ENCODE data around the gene KRT23.
A peak's percentile ranks its signal among the peaks of the same experiment; 100 is the strongest.

Gene KRT23

GRCh38 chr17:40960144-40960543, 22.7 kb upstream of the KRT23 start:
- in situ Hi-C loops (cut with MboI; ENCODE audit: low sequenced_read_pairs): no loop called here
- Histone ChIP-seq H3K4me3 (no peak overlapping the region), H3K36me3 (replicated peaks) (no peaks in the 10 kb centered on the region), H3K4me1 (no peaks in the 10 kb centered on the region; the same call in 1 of the 2 replicates), H3K9me3 (no peaks in the 10 kb centered on the region), H3K27me3 (ENCODE audit: low read depth) (no peaks in the 10 kb centered on the region)
- DNase-seq (ENCODE audit: low spot score in 2 of 2): no peak

- in situ Hi-C loops (cut with MboI; ENCODE audit: low sequenced_read_pairs): no loop called here
- Histone ChIP-seq H3K4me3 (no peak overlapping the region), H3K36me3 (replicated peaks) (no peaks in the 10 kb centered on the region), H3K4me1 (no peaks in the 10 kb centered on the region; the same call in 1 of the 2 replicates), H3K27me3 (ENCODE audit: low read depth) (no peaks in the 10 kb centered on the region), H3K9me3 (no peaks in the 10 kb centered on the region)
- no peak for DNase-seq (ENCODE audit: low spot score in 2 of 2)
Measured at GRCh38 chr17:40958086-40958953, 20.9 kb upstream of the KRT23 start.

DNA sequence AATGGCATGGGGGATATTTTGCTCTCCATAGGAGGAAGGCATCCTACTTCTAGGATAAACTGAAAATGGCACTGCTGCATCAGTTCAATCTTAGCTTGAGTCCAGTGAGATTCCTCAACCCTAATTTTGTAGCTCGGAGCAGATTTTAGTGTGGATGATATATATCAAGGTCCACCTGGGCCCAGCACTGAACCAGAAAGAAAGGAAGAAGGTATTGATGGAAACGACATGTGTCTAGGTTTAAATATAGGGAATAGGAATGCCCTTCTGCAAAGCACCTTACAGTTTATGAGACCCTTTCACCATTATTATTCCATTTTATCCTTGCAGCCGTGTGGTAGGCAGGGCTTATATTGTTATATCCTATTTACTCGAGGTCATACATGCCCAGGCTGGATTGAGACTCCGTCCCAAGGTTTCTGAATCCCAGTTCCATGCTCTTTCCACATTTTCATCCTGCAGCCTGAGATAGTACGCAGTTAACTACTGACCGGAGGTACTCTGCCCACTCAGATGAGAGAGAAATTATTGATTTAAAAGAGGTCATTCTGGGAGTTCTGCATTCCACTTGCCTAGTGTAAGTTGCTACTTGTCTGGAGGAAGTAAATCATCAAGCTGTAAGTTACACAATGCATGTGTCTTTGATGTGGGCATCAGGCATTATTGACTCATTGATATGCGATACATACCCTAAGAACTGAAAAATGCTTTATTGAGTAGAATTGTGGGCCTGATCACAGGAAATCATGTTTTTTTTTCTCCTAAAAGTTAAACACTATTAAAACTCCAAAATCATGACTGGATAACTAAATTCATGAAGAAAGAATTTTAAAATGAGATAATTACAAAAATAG, 19.2 kb upstream of the KRT23 start:
- in situ Hi-C loops (cut with MboI; ENCODE audit: low sequenced_read_pairs): no loop called here
- DNase-seq (ENCODE audit: low spot score in 2 of 2): no peak
- H3K27me3 ChIP-seq (ENCODE audit: low read depth): no peaks in the 10 kb centered on the region
- H3K9me3 ChIP-seq: no peaks in the 10 kb centered on the region
- H3K4me1 ChIP-seq: no peaks in the 10 kb centered on the region; the same call in 1 of the 2 replicates
- H3K36me3 ChIP-seq (replicated peaks): no peaks in the 10 kb centered on the region
- H3K4me3 ChIP-seq: no peak overlapping the region

DNA sequence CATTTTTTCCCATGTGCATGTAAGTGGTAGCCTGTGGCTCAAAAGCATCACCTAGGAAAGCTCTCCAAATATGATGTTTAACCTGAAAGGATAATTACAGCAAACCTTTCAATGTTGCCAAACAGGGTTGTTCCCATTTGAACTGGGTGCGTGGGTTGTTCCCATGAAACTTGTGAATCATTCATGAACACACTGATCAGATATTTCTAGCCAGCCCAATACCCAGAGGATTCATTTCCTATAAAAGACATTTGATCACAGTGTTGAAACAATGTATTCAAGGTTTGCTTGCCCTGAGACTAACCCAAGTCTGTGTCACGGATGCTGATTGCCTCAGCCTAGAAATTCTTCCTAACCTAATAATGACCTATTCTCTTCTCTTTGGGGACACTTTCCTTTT, 16.4 kb upstream of the KRT23 start:
- DNase-seq (ENCODE audit: low spot score in 2 of 2): no peak
- no peak overlapping the region for H3K4me3 ChIP-seq
- H3K27me3 ChIP-seq (ENCODE audit: low read depth): no peaks in the 10 kb centered on the region
- no peaks in the 10 kb centered on the region for H3K9me3 ChIP-seq
- in situ Hi-C loops (cut with MboI; ENCODE audit: low sequenced_read_pairs): no loop called here
- H3K36me3 ChIP-seq (replicated peaks): no peaks in the 10 kb centered on the region
- peaks cover 10% of the 10 kb centered on the region for H3K4me1 ChIP-seq

- DNase-seq (ENCODE audit: low spot score in 2 of 2): no peak
- H3K4me3 ChIP-seq: no peak overlapping the region
- H3K4me1 ChIP-seq: peaks cover 10% of the 10 kb centered on the region
- no peaks in the 10 kb centered on the region for H3K36me3 ChIP-seq (replicated peaks)
- in situ Hi-C loops (cut with MboI; ENCODE audit: low sequenced_read_pairs): no loop called here
- no peaks in the 10 kb centered on the region for H3K9me3 ChIP-seq
- no peaks in the 10 kb centered on the region for H3K27me3 ChIP-seq (ENCODE audit: low read depth)
Measured at GRCh38 chr17:40952661-40953060, 15.2 kb upstream of the KRT23 start.

DNA sequence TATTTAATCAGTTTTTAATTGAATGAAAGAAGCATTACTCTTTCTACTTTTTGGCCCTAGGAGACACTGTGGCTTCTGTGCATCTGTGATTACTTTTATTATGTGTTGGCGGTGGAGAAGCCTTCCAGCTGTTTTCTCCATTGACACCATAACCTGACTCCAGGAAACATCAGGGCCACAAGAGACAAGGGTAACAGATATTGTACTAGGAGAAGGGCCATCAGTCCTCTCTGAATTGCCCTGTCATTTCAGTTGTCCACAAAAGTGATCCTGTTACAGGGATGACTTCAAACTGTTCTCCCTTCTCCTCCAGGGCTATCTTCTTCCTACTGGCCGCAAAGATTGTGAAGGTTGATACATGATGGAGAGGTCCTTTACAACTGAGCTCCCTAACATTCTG, 14.7 kb upstream of the KRT23 start:
- Histone ChIP-seq H3K4me1 (peaks cover 10% of the 10 kb centered on the region), H3K36me3 (replicated peaks) (no peaks in the 10 kb centered on the region), H3K9me3 (no peaks in the 10 kb centered on the region), H3K4me3 (no peak overlapping the region), H3K27me3 (ENCODE audit: low read depth) (no peaks in the 10 kb centered on the region)
- in situ Hi-C loops (cut with MboI; ENCODE audit: low sequenced_read_pairs): no loop called here
- DNase-seq (ENCODE audit: low spot score in 2 of 2): no peak

DNA sequence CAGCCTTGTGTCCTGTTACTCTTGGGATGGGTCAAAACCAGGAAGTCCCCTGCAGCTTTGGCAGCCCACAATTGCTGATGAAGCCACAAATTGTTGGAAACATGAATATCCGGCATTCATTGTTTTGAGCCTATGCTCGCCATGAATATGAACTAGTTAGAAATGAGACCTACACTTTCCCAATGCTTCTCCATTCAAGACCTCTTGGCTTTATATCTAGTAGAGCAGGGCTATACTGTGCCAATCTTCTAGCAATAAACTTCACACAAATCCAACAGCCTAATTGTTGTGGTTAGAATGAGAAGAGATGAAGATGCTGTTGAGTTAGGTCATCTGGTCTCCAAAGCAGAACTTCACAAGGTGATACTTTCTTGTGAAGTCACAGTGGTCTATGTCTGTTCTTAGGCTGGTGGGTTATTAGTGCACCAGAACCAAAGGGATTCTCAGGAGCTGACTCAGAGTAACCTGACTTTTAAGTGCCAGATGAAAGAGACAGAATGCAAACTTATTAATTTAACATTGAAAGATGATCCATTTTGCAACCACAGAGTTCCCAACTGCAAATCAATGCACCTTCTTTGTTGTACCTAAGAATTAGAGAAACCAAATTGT, 13.7 kb upstream of the KRT23 start:
- in situ Hi-C loops (cut with MboI; ENCODE audit: low sequenced_read_pairs): no loop called here
- no peaks in the 10 kb centered on the region for H3K27me3 ChIP-seq (ENCODE audit: low read depth)
- no peak for DNase-seq (ENCODE audit: low spot score in 2 of 2)
- H3K4me1 ChIP-seq: peaks cover 10% of the 10 kb centered on the region
- no peaks in the 10 kb centered on the region for H3K36me3 ChIP-seq (replicated peaks)
- H3K9me3 ChIP-seq: no peaks in the 10 kb centered on the region
- H3K4me3 ChIP-seq: no peak overlapping the region

- H3K4me3 ChIP-seq: no peak overlapping the region
- in situ Hi-C loops (cut with MboI; ENCODE audit: low sequenced_read_pairs): no loop called here
- H3K27me3 ChIP-seq (ENCODE audit: low read depth): no peaks in the 10 kb centered on the region
- H3K4me1 ChIP-seq: peaks cover 12% of the 10 kb centered on the region
- no peaks in the 10 kb centered on the region for H3K36me3 ChIP-seq (replicated peaks)
- H3K9me3 ChIP-seq: no peaks in the 10 kb centered on the region
- peak in 1 of 2 experiments; percentile 13 for DNase-seq (ENCODE audit: low spot score in 2 of 2)
Measured at GRCh38 chr17:40950176-40950575, 12.7 kb upstream of the KRT23 start.

DNA sequence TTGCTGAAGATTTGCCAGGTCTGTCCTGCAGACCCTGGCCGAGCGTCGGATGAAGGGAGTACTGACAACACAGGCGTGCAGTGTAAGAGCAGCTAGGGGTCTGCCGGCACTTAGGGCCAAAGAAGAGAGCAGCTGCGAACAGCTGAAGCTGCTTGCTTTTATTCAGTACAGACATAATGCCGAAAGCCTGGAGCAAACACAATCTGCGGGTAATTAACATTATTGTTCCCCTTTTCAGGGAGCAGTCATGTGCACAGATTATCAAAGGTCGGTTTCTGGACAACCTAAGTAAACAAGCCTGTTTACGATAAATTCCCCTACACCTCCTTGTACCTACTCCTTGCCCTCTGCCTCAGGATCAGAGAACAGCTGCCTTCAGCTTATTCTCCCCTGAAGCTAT, 12.0 kb upstream of the KRT23 start:
- no peaks in the 10 kb centered on the region for H3K27me3 ChIP-seq (ENCODE audit: low read depth)
- H3K4me1 ChIP-seq: peaks cover 15% of the 10 kb centered on the region
- H3K9me3 ChIP-seq: no peaks in the 10 kb centered on the region
- DNase-seq (ENCODE audit: low spot score in 2 of 2): peak; percentile 21 to 38
- in situ Hi-C loops (cut with MboI; ENCODE audit: low sequenced_read_pairs): no loop called here
- H3K36me3 ChIP-seq (replicated peaks): no peaks in the 10 kb centered on the region
- H3K4me3 ChIP-seq: no peak overlapping the region

GRCh38 chr17:40947929-40948328, 10.5 kb upstream of the KRT23 start:
- Histone ChIP-seq H3K9me3 (no peaks in the 10 kb centered on the region), H3K4me1 (peaks cover 15% of the 10 kb centered on the region), H3K4me3 (no peak overlapping the region), H3K27me3 (ENCODE audit: low read depth) (no peaks in the 10 kb centered on the region), H3K36me3 (replicated peaks) (no peaks in the 10 kb centered on the region)
- no peak for DNase-seq (ENCODE audit: low spot score in 2 of 2)
- in situ Hi-C loops (cut with MboI; ENCODE audit: low sequenced_read_pairs): no loop called here

DNA sequence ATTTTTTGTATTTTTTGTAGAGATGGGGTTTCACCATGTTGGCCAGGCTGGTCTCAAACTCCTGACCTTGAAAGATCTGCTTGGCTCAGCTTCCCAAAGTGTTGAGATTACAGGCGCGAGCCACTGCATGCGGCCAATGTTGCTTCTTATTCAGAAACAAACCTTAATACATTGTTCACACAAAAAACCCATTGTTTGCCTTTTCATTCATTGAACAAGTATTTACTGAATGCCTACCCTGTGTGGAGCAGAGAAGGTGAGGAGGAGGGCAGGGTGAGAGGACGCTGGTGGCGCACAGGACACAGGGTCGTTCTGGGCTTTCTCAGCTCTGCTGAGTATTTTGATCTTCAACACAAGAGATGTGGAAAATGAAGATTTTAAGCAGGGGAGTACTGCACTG, 8.0 kb upstream of the KRT23 start:
- no peaks in the 10 kb centered on the region for H3K27me3 ChIP-seq (ENCODE audit: low read depth)

DNA sequence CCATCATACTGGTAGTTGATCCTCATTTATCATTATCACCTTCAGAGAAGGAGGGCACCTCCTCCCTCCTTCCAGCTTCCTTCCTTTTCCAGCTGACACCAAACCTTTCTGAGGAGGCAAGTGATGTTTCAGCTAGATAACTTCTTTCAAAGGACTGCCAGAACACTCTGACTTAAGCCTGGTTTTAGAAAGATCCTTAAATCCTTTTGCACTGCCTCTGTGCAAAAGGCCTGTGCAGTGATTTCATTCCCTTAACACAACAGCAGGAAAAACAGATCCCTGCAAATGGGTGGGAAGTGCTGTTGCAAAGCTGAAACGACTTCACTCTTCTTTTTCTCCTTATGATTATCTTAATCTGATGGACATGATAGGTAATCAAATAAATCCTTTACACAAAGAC, 7.1 kb upstream of the KRT23 start:
- H3K4me1 ChIP-seq: peaks cover 10% of the 10 kb centered on the region
- H3K9me3 ChIP-seq: no peaks in the 10 kb centered on the region
- H3K36me3 ChIP-seq (replicated peaks): no peaks in the 10 kb centered on the region
- no peak overlapping the region for H3K4me3 ChIP-seq
- in situ Hi-C loops (cut with MboI; ENCODE audit: low sequenced_read_pairs): no loop called here
- no peaks in the 10 kb centered on the region for H3K27me3 ChIP-seq (ENCODE audit: low read depth)
- DNase-seq (ENCODE audit: low spot score in 2 of 2): no peak

More for the DNA sequence above, 8.0 kb upstream of the KRT23 start:
- Histone ChIP-seq H3K4me1 (peaks cover 15% of the 10 kb centered on the region), H3K9me3 (no peaks in the 10 kb centered on the region), H3K4me3 (no peak overlapping the region), H3K36me3 (replicated peaks) (no peaks in the 10 kb centered on the region)
- peak; percentile 17 to 25 for DNase-seq (ENCODE audit: low spot score in 2 of 2)
- in situ Hi-C loops (cut with MboI; ENCODE audit: low sequenced_read_pairs): no loop called here

DNA sequence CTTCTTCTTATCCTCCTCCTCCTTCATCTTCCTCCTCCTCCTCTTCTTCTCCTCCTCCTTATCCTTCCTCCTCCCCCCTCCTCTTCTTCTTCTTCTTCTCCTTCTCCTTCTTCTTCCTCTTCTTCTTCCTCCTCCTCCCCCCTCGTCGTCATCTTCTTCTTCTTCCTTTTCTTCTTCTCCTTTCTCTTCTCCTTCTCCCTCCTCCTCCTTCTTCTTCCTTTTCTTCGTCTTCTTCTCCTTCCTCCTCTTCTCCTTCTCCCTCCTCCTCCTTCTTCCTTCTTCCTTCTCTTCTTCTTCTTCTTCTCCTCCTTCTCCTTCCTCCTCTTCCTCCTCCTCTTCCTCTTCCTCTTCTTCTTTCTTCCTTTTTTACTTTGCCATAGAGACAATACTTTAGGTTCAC, 5.1 kb upstream of the KRT23 start:
- H3K36me3 ChIP-seq (replicated peaks): no peaks in the 10 kb centered on the region
- H3K9me3 ChIP-seq: no peaks in the 10 kb centered on the region
- no peaks in the 10 kb centered on the region for H3K27me3 ChIP-seq (ENCODE audit: low read depth)
- H3K4me3 ChIP-seq: no peak overlapping the region
- in situ Hi-C loops (cut with MboI; ENCODE audit: low sequenced_read_pairs): no loop called here
- peaks cover 13% of the 10 kb centered on the region for H3K4me1 ChIP-seq
- no peak for DNase-seq (ENCODE audit: low spot score in 2 of 2)

DNA sequence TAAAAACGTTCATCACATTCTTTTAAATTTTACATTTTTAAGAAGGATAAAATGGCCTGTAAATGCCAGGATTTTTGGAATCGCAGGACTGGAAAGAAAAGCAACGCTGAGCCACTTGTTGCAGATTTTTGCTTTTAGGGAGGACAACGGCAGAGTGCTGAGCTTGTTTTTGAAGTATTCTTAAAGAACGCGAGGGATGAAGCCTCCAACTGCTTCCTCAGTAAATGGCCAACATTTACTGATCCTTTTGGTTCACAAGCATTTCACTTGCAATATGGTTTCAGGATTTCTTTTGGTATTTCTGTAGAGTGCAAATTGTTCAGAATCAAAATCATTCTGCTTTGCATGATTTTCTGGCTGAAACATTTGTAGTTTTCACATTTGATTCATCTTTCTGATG, 2.8 kb upstream of the KRT23 start:
- H3K4me3 ChIP-seq: no peak overlapping the region
- in situ Hi-C loops (cut with MboI; ENCODE audit: low sequenced_read_pairs): no loop called here
- peaks cover 15% of the 10 kb centered on the region for H3K4me1 ChIP-seq
- DNase-seq (ENCODE audit: low spot score in 2 of 2): no peak
- H3K27me3 ChIP-seq (ENCODE audit: low read depth): no peaks in the 10 kb centered on the region
- no peaks in the 10 kb centered on the region for H3K36me3 ChIP-seq (replicated peaks)
- H3K9me3 ChIP-seq: no peaks in the 10 kb centered on the region
